GM20431 (cell line): ENCODE results near the gene SRPX.

Experiments
- in situ Hi-C: fragments of 300-500 bp; cut with MseI, MboI; formaldehyde crosslinking; loops from one replicate; pipeline ENCODE4 v1.15.0; 2020; ENCODE audit warnings: low sequenced_read_pairs; ENCODE audit not compliant: unreplicated experiment

Gene SRPX

GRCh38 chrX:38214551-38215531 is 5.8 kb downstream of the SRPX start:
- in situ Hi-C loops, result loop anchor here (25.0 kb wide), 1 partner anchor 122 kb away; the partner anchor contains the start of gene RPGR

DNA sequence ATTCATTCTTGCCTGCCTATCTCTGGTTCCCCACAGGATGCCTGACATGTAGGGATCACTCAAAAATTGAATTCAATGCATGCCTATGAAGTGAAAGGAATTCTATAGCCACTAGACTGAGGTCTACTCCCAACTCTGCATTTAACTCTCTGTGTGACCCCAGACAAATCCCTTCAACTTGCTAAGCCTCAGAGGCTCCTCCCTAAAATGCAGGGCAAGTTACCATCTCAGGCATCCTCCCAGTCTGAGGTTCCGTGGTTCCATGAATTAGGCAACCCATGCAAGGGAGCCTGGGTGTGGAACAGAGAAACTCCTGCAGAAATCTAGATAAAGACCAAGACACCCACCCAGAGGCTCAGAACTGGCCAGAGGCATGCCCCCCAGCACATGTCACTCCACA is 6.6 kb downstream of the SRPX start:
- in situ Hi-C loops, result loop anchor here (25.0 kb wide), 1 partner anchor 123 kb away; the partner anchor contains the start of gene RPGR

DNA sequence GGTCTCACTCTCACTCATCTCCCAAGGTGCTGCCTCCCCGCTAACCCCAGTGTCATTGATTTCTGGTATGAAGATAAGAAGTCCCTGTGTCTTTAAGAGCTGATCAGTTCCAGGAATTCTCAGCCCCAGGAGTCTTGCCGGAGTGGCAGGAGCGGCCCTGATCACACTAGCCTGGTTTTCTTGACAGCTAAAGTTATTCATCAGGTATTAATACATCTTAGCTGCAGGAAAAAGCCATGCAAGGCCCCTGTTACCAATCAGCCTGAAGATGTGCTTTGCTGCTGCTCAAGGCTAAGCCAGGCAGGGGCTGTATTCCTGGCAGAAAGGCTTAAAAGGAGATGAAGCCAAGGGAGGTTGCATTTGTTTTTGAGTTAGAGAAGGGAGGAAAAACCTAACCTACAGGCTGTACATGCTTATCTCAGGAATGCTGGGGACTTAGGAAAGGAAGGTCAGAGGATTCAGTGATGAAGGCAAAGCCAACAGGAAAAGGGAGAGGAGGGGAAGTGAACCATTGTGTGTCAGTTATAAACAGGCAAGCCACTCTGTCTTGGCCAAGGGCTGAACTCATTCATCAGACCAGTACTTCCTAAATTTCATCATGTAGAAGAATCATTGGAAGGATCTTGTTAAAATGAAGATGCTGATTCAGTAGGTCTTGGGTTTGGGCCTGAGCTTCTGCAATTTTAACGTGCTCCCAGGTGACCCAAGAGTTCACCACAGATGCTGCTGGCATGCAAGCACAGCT is 8.6 kb downstream of the SRPX start:
- in situ Hi-C loops, result loop anchor here (25.0 kb wide), 1 partner anchor 125 kb away; the partner anchor contains the start of gene RPGR

GRCh38 chrX:38206542-38206941 is 14.1 kb downstream of the SRPX start:
- in situ Hi-C loops, result loop anchor here (25.0 kb wide), 1 partner anchor 131 kb away; the partner anchor contains the start of gene RPGR

- in situ Hi-C loops, result loop anchor here (25.0 kb wide), 1 partner anchor 131 kb away; the partner anchor contains the start of gene RPGR
These were observed 14.6 kb downstream of the SRPX start for GRCh38 chrX:38206036-38206435.

GRCh38 chrX:38205039-38205438 is 15.6 kb downstream of the SRPX start:
- in situ Hi-C loops, result loop anchor here (25.0 kb wide), 1 partner anchor 132 kb away; the partner anchor contains the start of gene RPGR

- in situ Hi-C loops, result no loop called here
These were observed 28.5 kb downstream of the SRPX start for GRCh38 chrX:38192007-38192810.

GRCh38 chrX:38189431-38190250 is 31.0 kb downstream of the SRPX start:
- in situ Hi-C loops, result no loop called here

DNA sequence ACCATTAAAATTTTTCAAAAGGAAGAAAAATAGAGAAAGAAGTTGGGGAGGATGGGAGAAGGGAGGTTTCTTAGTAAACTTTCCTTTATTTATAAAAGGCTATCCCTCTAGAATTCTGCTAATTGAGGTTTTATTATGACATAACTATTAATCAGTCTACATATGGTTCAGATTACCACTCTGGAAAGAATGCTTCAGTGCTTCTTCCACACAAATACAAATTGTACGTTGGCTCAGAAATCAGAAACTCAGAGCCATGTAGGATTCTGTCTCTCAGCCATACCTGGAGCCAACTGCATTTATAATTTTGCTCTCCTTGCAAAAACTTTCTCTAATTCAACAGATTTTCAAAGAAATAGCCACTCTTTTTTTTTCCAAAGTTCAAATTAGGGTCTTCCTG is 37.1 kb downstream of the SRPX start:
- in situ Hi-C loops, result no loop called here

DNA sequence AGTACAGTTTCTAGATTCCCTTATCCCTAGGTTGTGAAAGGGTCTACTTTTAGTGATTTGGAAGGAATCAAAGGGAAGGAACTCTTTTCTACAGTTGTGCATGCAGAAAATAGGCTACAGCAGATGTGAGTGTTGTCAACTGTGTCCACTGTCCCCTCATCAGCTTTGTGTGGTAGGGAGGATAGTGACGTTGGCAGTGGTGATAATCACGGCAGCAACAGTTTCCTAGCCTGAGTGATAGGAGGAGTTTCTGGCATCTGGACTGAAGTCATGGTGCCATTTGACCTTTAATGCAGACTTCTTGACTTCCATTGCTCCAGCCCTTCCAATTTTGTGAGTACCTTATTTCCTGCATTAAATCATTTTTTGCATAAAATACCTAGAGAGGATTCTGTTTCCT is 39.3 kb downstream of the SRPX start:
- in situ Hi-C loops, result no loop called here

DNA sequence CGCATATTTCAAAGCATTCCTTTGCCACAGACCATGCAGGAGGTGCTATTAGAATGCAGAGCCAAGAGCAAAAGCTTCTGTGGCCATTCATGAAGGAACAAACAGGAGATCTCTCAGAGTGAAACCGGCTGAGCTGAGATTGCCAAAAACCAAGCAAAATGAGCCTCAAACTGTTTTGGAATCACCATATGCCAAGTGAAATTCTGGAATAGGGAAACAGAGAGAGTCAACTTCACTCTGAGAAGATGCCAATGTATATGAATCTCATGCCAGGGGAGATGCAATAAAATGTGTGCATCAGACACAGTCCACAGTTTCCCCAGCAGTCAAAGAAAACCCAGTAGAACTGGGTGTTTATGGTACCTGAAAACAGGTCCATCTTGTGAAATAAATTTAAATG is 42.3 kb downstream of the SRPX start:
- in situ Hi-C loops, result no loop called here

- in situ Hi-C loops, result no loop called here
These were observed 45.5 kb downstream of the SRPX start for GRCh38 chrX:38175139-38175538.

- in situ Hi-C loops, result loop anchor here (25.0 kb wide), 1 partner anchor 235 kb away; no protein-coding TSS in a partner anchor
These were observed 48.1 kb downstream of the SRPX start for GRCh38 chrX:38172596-38172995.

- in situ Hi-C loops, result loop anchor here (25.0 kb wide), 1 partner anchor 233 kb away; no protein-coding TSS in a partner anchor
These were observed 50.1 kb downstream of the SRPX start for GRCh38 chrX:38170556-38170955.

GRCh38 chrX:38166478-38167083 is 54.1 kb downstream of the SRPX start:
- in situ Hi-C loops, result loop anchor here (25.0 kb wide), 1 partner anchor 229 kb away; no protein-coding TSS in a partner anchor

DNA sequence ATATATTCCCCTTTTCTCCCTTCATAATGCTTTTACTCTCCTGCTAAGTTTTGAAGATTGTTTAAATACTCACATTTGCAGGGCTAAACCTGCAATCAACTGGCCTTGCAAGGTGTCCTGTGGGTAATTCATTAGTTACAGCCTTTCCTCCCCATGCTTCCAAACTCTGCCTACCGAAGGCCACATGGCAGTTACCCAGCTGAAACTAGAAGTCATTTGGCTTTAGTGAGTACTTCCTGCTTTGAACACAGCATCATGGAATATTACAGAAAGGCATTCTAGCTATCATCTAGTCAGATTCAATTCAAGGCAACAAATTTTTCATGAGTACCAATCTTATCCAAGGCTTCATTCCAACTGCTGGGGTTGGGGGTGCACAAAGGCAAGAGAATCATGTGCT is 55.6 kb downstream of the SRPX start:
- in situ Hi-C loops, result loop anchor here (25.0 kb wide), 1 partner anchor 228 kb away; no protein-coding TSS in a partner anchor

- in situ Hi-C loops, result loop anchor here (25.0 kb wide), 1 partner anchor 226 kb away; no protein-coding TSS in a partner anchor
These were observed 57.5 kb downstream of the SRPX start for GRCh38 chrX:38163193-38163592.

DNA sequence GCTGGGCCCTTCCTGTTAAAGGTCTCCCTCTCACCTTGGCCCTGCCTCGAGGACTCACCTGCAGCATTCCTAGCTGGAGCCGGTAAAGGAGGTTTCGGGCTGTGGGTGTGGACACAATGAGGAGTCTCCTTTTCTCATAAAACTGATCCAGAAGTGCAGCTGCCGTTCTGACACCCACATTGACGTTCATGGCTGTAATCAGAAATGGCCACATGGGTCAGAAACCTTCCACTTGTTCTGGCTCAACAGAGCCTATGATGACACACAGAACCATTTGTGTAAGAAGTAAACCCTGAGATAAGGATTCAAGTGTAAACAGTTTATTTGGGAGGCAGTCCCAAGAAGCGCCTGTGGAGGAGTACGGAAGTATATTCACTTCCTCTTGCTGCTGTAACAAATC is 63.8 kb downstream of the SRPX start:
- in situ Hi-C loops, result loop anchor here (25.0 kb wide), 1 partner anchor 220 kb away; no protein-coding TSS in a partner anchor
